ENCODE measurements around the gene ARHGAP10.

ARHGAP10 gene

DNA sequence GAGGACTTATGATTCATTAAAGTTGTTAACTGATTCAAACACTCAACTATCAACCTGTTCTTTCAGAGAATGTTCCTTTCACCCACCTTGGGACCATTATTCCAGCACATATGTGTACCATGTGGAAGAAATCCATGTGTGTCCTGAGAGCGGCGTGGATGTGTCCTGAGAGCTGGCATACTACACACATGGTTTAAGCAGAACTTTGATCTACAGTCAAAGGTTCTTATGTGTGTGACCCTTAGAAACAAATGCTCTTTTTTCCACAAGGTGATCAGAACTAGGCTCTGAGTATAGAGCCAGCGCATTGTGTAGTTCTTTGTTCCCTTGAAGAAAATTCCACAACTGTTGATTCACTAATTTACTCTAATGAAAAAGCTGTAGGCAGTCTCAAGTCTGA lies 378.3 kb downstream of the ARHGAP10 start:
- DNase-seq = no peak

DNA sequence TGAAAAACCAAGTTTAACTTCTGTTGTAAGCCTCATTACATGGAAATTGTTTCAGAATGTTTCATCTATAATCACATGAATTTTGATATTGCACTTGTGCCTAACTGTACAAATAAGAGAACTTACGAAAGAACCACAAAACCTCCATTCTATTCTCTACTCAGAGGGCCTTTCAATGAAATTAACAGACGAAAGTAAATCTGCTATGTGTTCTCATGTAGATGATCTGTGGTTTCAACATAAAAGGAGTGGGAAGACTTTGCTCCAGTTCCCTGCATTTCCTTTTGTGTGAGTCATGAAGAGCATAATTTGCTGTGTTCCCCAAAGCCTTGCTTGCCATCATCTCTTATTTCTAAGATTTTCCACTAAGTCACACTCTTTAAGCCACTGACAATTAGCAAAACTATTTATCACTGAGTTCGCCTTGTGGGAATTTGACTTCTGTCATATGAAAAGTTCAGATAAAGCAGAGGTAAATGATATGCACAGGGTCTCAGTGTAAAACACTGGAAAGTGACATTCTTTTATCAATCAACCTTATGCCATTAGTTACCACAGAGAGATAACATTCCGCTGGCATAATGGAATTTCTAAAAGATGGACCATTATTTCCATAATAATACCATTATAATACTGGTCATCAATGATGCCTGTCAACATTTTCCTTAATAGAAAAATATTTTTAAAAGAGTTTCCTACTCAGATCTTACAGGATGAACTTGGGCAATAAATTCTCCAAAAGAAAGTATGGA lies 380.5 kb downstream of the ARHGAP10 start:
- no peak for DNase-seq

DNA sequence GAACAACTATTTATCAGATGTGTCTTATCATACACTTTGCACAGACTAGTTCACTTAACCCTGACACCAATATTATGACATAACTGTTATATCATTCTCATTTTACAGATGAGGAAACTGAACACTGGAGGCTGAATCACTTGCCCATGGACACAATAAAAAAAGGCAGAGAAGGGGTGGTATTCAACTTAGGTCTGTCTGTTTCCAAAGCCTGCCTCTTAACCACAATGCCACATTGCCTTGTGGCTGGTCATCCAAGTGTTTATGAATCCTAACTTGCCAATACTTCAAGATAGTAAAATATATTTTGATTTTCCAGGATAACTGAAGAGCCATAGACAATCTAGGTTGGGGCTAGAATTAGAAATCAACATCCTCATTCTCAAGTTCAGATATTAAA lies 382.5 kb downstream of the ARHGAP10 start:
- no peak for DNase-seq

DNA sequence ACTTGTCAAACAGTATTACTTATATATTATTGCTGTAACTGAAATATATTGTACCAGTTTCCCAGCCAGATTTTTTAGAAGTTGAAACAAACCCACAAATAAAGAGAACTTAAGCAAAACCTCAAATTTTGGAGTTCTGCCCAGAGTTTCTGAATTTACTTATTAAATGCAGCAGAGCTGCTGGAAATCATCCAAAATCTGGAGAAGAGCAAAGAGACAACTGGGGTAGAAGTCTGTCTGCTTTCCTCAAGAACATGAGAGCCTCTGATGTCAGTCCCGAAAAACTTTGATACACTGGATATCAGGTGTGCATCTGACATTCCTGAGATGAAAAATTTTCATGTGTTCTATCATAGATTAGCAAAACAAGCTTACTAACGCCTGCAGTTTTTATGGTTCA lies 384.4 kb downstream of the ARHGAP10 start:
- DNase-seq = peak; percentile 8

DNA sequence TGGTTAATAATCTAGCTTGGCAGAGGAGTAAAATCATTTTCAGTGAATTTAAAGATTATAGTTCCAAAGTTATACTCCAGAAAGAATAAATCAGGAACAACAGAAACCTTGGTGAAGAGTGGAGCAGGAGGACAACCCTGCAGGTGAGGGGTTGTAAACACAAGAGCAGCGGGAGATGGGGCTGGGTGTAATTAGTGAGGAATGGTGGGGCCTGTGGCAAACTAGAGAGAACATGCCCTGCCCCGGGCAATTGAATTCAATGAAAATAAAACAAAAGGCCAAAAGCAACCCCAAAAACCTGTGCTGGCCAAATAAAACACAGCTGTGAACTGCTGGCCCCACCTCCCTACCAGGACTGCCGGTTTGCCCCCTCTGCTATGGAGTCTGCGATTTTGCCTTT lies 385.1 kb downstream of the ARHGAP10 start:
- DNase-seq = no peak

DNA sequence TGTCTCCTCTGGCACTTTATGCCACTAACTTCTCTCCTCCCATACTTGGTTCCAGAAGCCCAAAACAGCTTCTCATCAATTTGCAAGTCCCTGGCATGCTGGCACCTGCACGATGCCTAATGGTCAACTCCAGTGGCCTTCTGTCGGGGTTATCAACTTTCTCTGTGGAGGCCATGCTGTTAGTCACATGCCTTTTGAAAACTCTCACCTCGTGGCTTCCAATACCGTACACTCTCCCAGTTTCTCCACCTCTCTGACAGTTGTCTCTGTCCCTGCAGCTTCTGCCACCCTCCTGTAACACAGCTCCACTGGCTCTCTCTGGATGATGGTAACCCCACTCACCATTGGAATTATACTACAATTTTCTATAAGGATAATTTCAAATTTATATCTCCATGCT lies 386.3 kb downstream of the ARHGAP10 start:
- DNase-seq = no peak

DNA sequence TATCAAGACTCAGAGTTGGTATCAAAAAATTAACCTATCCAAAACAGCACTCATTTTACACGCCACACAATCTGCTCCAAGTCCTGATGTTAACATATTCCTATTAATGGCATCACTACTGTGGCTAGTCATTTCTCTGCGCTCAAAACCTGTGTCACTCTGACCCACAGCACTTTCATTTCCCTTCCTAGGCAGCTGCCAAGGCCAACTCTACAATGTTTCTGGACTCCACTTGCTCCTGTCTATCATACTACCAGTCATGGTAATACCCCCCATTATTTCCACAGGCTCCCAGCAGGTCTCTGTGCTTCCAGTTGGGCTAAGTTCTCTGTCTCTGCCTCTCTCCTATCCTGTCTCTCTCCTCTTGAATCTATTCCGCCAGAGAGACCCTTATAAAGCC lies 386.7 kb downstream of the ARHGAP10 start:
- DNase-seq = no peak

DNA sequence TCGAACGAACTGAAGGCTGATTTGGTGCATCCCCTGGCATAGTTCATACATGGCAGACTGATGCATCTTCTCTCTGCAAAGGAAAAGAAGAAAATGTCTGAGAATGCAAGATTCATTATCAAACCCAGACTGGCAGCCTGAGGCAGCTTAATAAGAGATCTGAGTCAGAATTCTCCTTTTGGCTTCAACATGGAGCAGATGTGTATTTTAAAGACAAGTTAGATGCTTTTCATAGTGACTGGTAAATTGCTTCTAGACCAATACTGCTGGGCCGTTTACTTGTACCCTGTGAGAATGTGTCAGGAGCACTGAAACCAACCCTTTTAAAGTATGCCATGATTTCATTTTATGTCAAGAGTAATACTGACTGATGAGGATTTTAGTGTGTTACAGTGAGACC lies 388.3 kb downstream of the ARHGAP10 start:
- DNase-seq = no peak
